Mesendoderm (in vitro differentiated cells): ENCODE data around the gene GOLM1.

Source experiments
- DNase-seq: peaks from one replicate; pipeline ENCODE4 v3.0.0; 2013
- H2AK5ac ChIP-seq: 2 replicates; pipeline ENCODE4 v1.6.1; 2013; ENCODE audit warnings: low read length, inconsistent platforms
- H2BK120ac ChIP-seq: 2 replicates; pipeline ENCODE4 v1.6.1; 2013; ENCODE audit warnings: low read depth, mild to moderate bottlenecking, low read length, moderate library complexity, mixed read lengths
- H2BK15ac ChIP-seq: replicated peaks from 2 replicates; pipeline ENCODE4 v1.6.1; 2013; ENCODE audit warnings: low read depth, mild to moderate bottlenecking, moderate library complexity
- H2BK5ac ChIP-seq: 2 replicates; pipeline ENCODE4 v1.6.1; 2013; ENCODE audit warnings: low read length, inconsistent platforms
- H3K18ac ChIP-seq: 2 replicates; pipeline ENCODE4 v1.6.1; 2013; ENCODE audit warnings: mild to moderate bottlenecking, low read length, mixed read lengths
- H3K23ac ChIP-seq: one replicate; pipeline ENCODE4 v1.6.1; 2013; ENCODE audit warnings: low read length
- H3K27ac ChIP-seq: 2 replicates; pipeline ENCODE4 v1.5.1; 2013; ENCODE audit warnings: low read depth, mild to moderate bottlenecking, inconsistent platforms, low read length, moderate library complexity
- H3K27me3 ChIP-seq: 2 replicates; pipeline ENCODE4 v1.6.1; 2013; ENCODE audit warnings: low read length, control low read depth, mild to moderate bottlenecking, inconsistent platforms; ENCODE audit not compliant: insufficient read depth, poor library complexity
- H3K36me3 ChIP-seq: 2 replicates; pipeline ENCODE4 v1.6.1; 2013; ENCODE audit warnings: low read length, inconsistent platforms; ENCODE audit not compliant: control insufficient read depth, insufficient read depth
- H3K4ac ChIP-seq: one replicate; pipeline ENCODE4 v1.6.1; 2013; ENCODE audit warnings: low read depth, mild to moderate bottlenecking, low read length, moderate library complexity
- H3K4me1 ChIP-seq: 2 replicates; pipeline ENCODE4 v1.6.1; 2013; ENCODE audit warnings: low read depth, low read length, inconsistent platforms; ENCODE audit not compliant: control insufficient read depth
- H3K4me2 ChIP-seq: 2 replicates; pipeline ENCODE4 v1.6.1; 2013; ENCODE audit warnings: low read length
- H3K4me3 ChIP-seq: 2 replicates; pipeline ENCODE4 v1.5.1; 2013; ENCODE audit warnings: mild to moderate bottlenecking, low read length
- H3K56ac ChIP-seq: one replicate; pipeline ENCODE4 v1.6.1; 2013; ENCODE audit warnings: low read length
- H3K79me1 ChIP-seq: 2 replicates; pipeline ENCODE4 v1.6.1; 2013; ENCODE audit warnings: low read length, inconsistent platforms
- H3K79me2 ChIP-seq: 2 replicates; pipeline ENCODE4 v1.6.1; 2013; ENCODE audit warnings: mild to moderate bottlenecking, low read length; ENCODE audit not compliant: control insufficient read depth, insufficient read depth
- H3K9ac ChIP-seq: 2 replicates; pipeline ENCODE4 v1.6.1; 2013; ENCODE audit warnings: low read length, inconsistent platforms
- H4K5ac ChIP-seq: one replicate; pipeline ENCODE4 v1.6.1; 2013; ENCODE audit warnings: low read length
- H4K8ac ChIP-seq: one replicate; pipeline ENCODE4 v1.6.1; 2013; ENCODE audit warnings: low read depth, mild to moderate bottlenecking, control low read depth, low read length, moderate library complexity
- WGBS: extraction: QIAGEN DNeasy Blood & Tissue Kit; methylation state at CpG from one replicate; pipeline ENCODE4 v1.1.7; 2013; ENCODE audit warnings: low lambda C conversion rate, missing lambda C conversion rate; ENCODE audit not compliant: insufficient coverage; ENCODE audit errors: extremely low coverage; 5-methylcytosine and 5-hydroxymethylcytosine counted together

Gene GOLM1

GRCh38 chr9:86097510-86098224 lies 1.7 kb downstream of the GOLM1 start:
- peaks cover 6% of the 10 kb centered on the region for H3K79me2 ChIP-seq
- peak overlapping the region; percentile 46 for H3K4me2 ChIP-seq
- no peak overlapping the region for H3K4ac ChIP-seq
- no peaks in the 10 kb centered on the region for H3K36me3 ChIP-seq
- H2BK120ac ChIP-seq: no peak overlapping the region
- H3K4me3 ChIP-seq: no peak overlapping the region
- H4K8ac ChIP-seq: no peak overlapping the region
- no peak overlapping the region for H3K18ac ChIP-seq
- H2AK5ac ChIP-seq: no peak overlapping the region
- no peak overlapping the region for H3K9ac ChIP-seq
- H3K23ac ChIP-seq: no peak overlapping the region
- H3K79me1 ChIP-seq: peaks cover 7% of the 10 kb centered on the region
- no peak overlapping the region for H2BK15ac ChIP-seq
- WGBS: no CpG with 5 or more reads among the region's 10 CpGs
- peak; percentile 13 for DNase-seq
- H2BK5ac ChIP-seq: no peak overlapping the region
- H3K4me1 ChIP-seq: peaks cover 4% of the 10 kb centered on the region
- H3K27ac ChIP-seq: no peak overlapping the region
- H3K56ac ChIP-seq: no peak overlapping the region
- no peak overlapping the region for H4K5ac ChIP-seq
- no peaks in the 10 kb centered on the region for H3K27me3 ChIP-seq

- no peaks in the 10 kb centered on the region for H3K27me3 ChIP-seq
- H3K4ac ChIP-seq: no peak overlapping the region
- no peak overlapping the region for H4K8ac ChIP-seq
- no peak for DNase-seq
- no peak overlapping the region for H3K27ac ChIP-seq
- H3K9ac ChIP-seq: no peak overlapping the region
- no peak overlapping the region for H3K4me2 ChIP-seq
- H3K4me1 ChIP-seq: peaks cover 4% of the 10 kb centered on the region
- H3K23ac ChIP-seq: no peak overlapping the region
- H3K79me1 ChIP-seq: peaks cover 16% of the 10 kb centered on the region
- no peak overlapping the region for H3K56ac ChIP-seq
- H3K4me3 ChIP-seq: no peak overlapping the region
- no peak overlapping the region for H2BK120ac ChIP-seq
- H3K36me3 ChIP-seq: no peaks in the 10 kb centered on the region
- no peak overlapping the region for H2BK5ac ChIP-seq
- H4K5ac ChIP-seq: no peak overlapping the region
- peaks cover 12% of the 10 kb centered on the region for H3K79me2 ChIP-seq
- no peak overlapping the region for H2BK15ac ChIP-seq
- no CpG with 5 or more reads among the region's 2 CpGs for WGBS
- no peak overlapping the region for H2AK5ac ChIP-seq
- no peak overlapping the region for H3K18ac ChIP-seq
Measured at GRCh38 chr9:86096386-86096785, 3.0 kb downstream of the GOLM1 start.

- no peak overlapping the region for H3K23ac ChIP-seq
Measured at GRCh38 chr9:86093788-86094555, 5.4 kb downstream of the GOLM1 start.

GRCh38 chr9:86091477-86091876 lies 7.9 kb downstream of the GOLM1 start:
- Histone ChIP-seq H3K23ac (no peak overlapping the region), H3K56ac (no peak overlapping the region), H2BK15ac (no peak overlapping the region), H3K27ac (no peak overlapping the region), H3K9ac (no peak overlapping the region), H3K4me3 (no peak overlapping the region), H3K4ac (no peak overlapping the region), H2BK120ac (no peak overlapping the region), H2BK5ac (no peak overlapping the region), H3K36me3 (no peaks in the 10 kb centered on the region), H4K8ac (no peak overlapping the region), H3K4me2 (no peak overlapping the region), H3K79me1 (peaks cover 11% of the 10 kb centered on the region), H3K27me3 (no peaks in the 10 kb centered on the region), H3K79me2 (peaks cover 10% of the 10 kb centered on the region), H2AK5ac (no peak overlapping the region), H3K4me1 (no peaks in the 10 kb centered on the region), H3K18ac (no peak overlapping the region), H4K5ac (no peak overlapping the region)
- no CpG with 5 or more reads among the region's 3 CpGs for WGBS
- no peak for DNase-seq

More at GRCh38 chr9:86093788-86094555, 5.4 kb downstream of the GOLM1 start:
- peaks cover 12% of the 10 kb centered on the region for H3K79me2 ChIP-seq
- H2AK5ac ChIP-seq: no peak overlapping the region
- H3K4ac ChIP-seq: no peak overlapping the region
- no peak overlapping the region for H4K8ac ChIP-seq
- no peak overlapping the region for H2BK15ac ChIP-seq
- H3K27me3 ChIP-seq: no peaks in the 10 kb centered on the region
- no peak overlapping the region for H3K18ac ChIP-seq
- H3K4me1 ChIP-seq: peaks cover 4% of the 10 kb centered on the region
- H2BK5ac ChIP-seq: no peak overlapping the region
- H3K36me3 ChIP-seq: no peaks in the 10 kb centered on the region
- no peak overlapping the region for H3K4me2 ChIP-seq
- no CpG with 5 or more reads among the region's 8 CpGs for WGBS
- no peak overlapping the region for H3K9ac ChIP-seq
- H2BK120ac ChIP-seq: no peak overlapping the region
- no peak overlapping the region for H3K27ac ChIP-seq
- H3K4me3 ChIP-seq: no peak overlapping the region
- no peak overlapping the region for H3K56ac ChIP-seq
- H3K79me1 ChIP-seq: peaks cover 16% of the 10 kb centered on the region
- H4K5ac ChIP-seq: no peak overlapping the region
- DNase-seq: peak; percentile 37

GRCh38 chr9:86082870-86083269 lies 16.5 kb downstream of the GOLM1 start:
- DNase-seq: no peak

More at GRCh38 chr9:86082870-86083269, 16.5 kb downstream of the GOLM1 start:
- H3K4me3 ChIP-seq: no peak overlapping the region
- H2BK5ac ChIP-seq: no peak overlapping the region
- no peak overlapping the region for H4K8ac ChIP-seq
- no peak overlapping the region for H2BK15ac ChIP-seq
- H3K79me2 ChIP-seq: no peaks in the 10 kb centered on the region
- H3K56ac ChIP-seq: no peak overlapping the region
- no peak overlapping the region for H3K9ac ChIP-seq
- no peak overlapping the region for H2BK120ac ChIP-seq
- no peak overlapping the region for H4K5ac ChIP-seq
- no peak overlapping the region for H3K23ac ChIP-seq
- H3K79me1 ChIP-seq: peaks cover 2% of the 10 kb centered on the region
- no peak overlapping the region for H3K4ac ChIP-seq
- no peak overlapping the region for H3K4me2 ChIP-seq
- H3K36me3 ChIP-seq: no peaks in the 10 kb centered on the region
- H2AK5ac ChIP-seq: no peak overlapping the region
- H3K4me1 ChIP-seq: no peaks in the 10 kb centered on the region
- H3K27ac ChIP-seq: no peak overlapping the region
- H3K18ac ChIP-seq: no peak overlapping the region
- no peaks in the 10 kb centered on the region for H3K27me3 ChIP-seq
